ENCODE results near the gene NFASC. TPM values are rescaled to one million over a fixed set of nuclear protein-coding genes. Genes with fewer than 3 reads are reported as not detected.

Gene NFASC
- total RNA-seq, 1 experiment from 2014 or later: 16.9 TPM

DNA sequence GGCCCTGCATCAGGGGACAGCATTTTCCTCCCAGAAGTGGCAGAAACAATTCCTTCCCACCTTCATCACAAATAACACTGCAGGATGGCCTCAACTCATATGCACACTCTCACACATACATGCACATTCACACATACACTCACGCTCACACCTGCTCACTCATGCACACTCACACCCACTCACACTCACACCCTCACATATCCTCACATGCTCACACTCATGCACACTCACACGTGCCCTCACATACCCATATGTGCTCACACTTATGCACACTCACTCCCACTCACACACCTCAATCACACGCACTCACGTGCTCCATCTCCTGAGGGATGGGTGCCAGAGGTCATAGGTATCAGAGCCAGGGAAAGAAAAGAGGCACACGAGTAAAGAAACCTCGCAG, 77.1 kb downstream of the NFASC start:
- H3K4me3 ChIP-seq (ENCODE audit: low read depth in 2 of 2, low read length in 2 of 2): no peak overlapping the region
- ATAC-seq (no peak), DNase-seq (ENCODE audit: low read depth, low spot score) (no peak)
- TF ChIP-seq POLR2AphosphoS5 (IDR thresholded peaks at IDR 0.05; ENCODE audit: low read depth, low read length) (no peak), REST (IDR thresholded peaks at IDR 0.05; ENCODE audit: insufficient read depth in 1 of 2, low read depth in 2 of 2, low read length in 1 of 2) (no peak), TCF7L2 (IDR thresholded peaks at IDR 0.05; ENCODE audit: low read depth, low read length) (no peak), SIN3A (IDR thresholded peaks at IDR 0.05; ENCODE audit: borderline replicate concordance, insufficient read depth, low read depth, low read length) (no peak)
- TF ChIP-seq, protein P1, sequence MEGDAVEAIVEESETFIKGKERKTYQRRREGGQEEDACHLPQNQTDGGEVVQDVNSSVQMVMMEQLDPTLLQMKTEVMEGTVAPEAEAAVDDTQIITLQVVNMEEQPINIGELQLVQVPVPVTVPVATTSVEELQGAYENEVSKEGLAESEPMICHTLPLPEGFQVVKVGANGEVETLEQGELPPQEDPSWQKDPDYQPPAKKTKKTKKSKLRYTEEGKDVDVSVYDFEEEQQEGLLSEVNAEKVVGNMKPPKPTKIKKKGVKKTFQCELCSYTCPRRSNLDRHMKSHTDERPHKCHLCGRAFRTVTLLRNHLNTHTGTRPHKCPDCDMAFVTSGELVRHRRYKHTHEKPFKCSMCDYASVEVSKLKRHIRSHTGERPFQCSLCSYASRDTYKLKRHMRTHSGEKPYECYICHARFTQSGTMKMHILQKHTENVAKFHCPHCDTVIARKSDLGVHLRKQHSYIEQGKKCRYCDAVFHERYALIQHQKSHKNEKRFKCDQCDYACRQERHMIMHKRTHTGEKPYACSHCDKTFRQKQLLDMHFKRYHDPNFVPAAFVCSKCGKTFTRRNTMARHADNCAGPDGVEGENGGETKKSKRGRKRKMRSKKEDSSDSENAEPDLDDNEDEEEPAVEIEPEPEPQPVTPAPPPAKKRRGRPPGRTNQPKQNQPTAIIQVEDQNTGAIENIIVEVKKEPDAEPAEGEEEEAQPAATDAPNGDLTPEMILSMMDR (IDR thresholded peaks at IDR 0.05): no peak
- no peaks in the 10 kb centered on the region for H3K27me3 ChIP-seq (ENCODE audit: control insufficient read depth, insufficient read depth, low read length)
- no peak overlapping the region for H3K27ac ChIP-seq (ENCODE audit: low read length)
- H3K4me1 ChIP-seq (ENCODE audit: control insufficient read depth, insufficient read depth, low read length): no peaks in the 10 kb centered on the region
- ChIA-PET CTCF (interaction anchor here (0.6 kb wide), 3 partner anchors 125 to 223 kb away, joined by 3 read pairs; no protein-coding TSS in a partner anchor), POLR2A (no interaction called here)
- no peaks in the 10 kb centered on the region for H3K9me3 ChIP-seq (ENCODE audit: control insufficient read depth, insufficient read depth, low read depth, low read length)
- intact Hi-C loops (cut with micrococcal nuclease; ENCODE audit: unreplicated experiment): loop anchor here (10.0 kb wide), 1 partner anchor 383 kb away; no protein-coding TSS in a partner anchor
- H3K36me3 ChIP-seq (ENCODE audit: control insufficient read depth, insufficient read depth, low read length): no peaks in the 10 kb centered on the region
- no TSS peak for BruUV-seq (replicated peaks)
- in situ Hi-C loops (cut with HindIII; ENCODE audit: low pct_unique_long_range_greater_than_20kb, low sequenced_read_pairs): no loop called here

DNA sequence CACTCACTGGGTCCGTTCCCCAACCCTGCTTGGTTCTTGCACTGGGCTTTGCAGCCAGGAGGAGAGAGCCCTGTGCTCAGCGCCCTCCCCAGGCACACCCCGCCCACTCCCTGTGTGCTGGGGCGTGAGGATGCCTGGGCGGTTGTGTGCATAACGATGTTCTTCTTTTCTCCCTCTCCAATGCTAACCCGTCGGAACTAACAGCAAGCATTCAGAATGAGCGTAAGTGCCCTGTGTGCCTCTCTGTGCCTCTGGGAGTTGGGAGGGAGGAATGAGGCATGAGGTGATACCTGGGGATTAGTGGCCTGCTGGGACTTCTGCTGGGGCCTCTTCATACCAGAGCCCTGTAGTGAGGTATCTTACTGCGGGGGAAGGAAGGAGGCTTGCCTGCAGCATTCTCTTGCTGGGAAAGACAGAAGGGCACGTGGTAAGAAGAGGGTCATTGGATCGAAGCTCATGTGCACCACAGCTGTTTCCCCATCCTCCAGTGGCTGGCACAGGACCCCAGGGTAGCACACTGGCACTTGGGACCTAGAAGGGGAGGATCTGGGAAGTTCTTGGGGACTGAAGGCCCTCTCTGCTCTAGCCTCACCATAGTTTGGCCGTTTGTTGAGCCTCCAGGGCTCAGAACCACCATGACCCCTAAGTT, 79.8 kb downstream of the NFASC start:
- intact Hi-C loops (cut with micrococcal nuclease; ENCODE audit: unreplicated experiment): no loop called here
- no peaks in the 10 kb centered on the region for H3K36me3 ChIP-seq (ENCODE audit: control insufficient read depth, insufficient read depth, low read length)
- ChIA-PET POLR2A (interaction anchor here (0.7 kb wide), 2 partner anchors 17 to 552 kb away, joined by 6 to 8 read pairs; no protein-coding TSS in a partner anchor), CTCF (no interaction called here)
- DNase-seq (ENCODE audit: low read depth, low spot score) (no peak), ATAC-seq (no peak)
- BruUV-seq (replicated peaks): no TSS peak
- in situ Hi-C loops (cut with HindIII; ENCODE audit: low pct_unique_long_range_greater_than_20kb, low sequenced_read_pairs): no loop called here
- H3K9me3 ChIP-seq (ENCODE audit: control insufficient read depth, insufficient read depth, low read depth, low read length): no peaks in the 10 kb centered on the region
- H3K4me1 ChIP-seq (ENCODE audit: control insufficient read depth, insufficient read depth, low read length): no peaks in the 10 kb centered on the region
- TF ChIP-seq, protein P1 (IDR thresholded peaks at IDR 0.05): no peak
- TF ChIP-seq POLR2AphosphoS5 (IDR thresholded peaks at IDR 0.05; ENCODE audit: low read depth, low read length) (no peak), TCF7L2 (IDR thresholded peaks at IDR 0.05; ENCODE audit: low read depth, low read length) (no peak), SIN3A (IDR thresholded peaks at IDR 0.05; ENCODE audit: borderline replicate concordance, insufficient read depth, low read depth, low read length) (no peak), REST (IDR thresholded peaks at IDR 0.05; ENCODE audit: insufficient read depth in 1 of 2, low read depth in 2 of 2, low read length in 1 of 2) (no peak)
- no peak overlapping the region for H3K4me3 ChIP-seq (ENCODE audit: low read depth in 2 of 2, low read length in 2 of 2)
- H3K27me3 ChIP-seq (ENCODE audit: control insufficient read depth, insufficient read depth, low read length): no peaks in the 10 kb centered on the region
- H3K27ac ChIP-seq (ENCODE audit: low read length): no peak overlapping the region
